DMS53 treated with DMSO at 0.1 percent for 48 hours (cell line): ENCODE measurements around the gene STT3B.
A peak's percentile ranks its signal among the peaks of the same experiment; 100 is the strongest.
"Not testable (repeated sequence)": the region's sequence is repeated elsewhere in the genome, so short reads cannot be mapped to it uniquely, and the experiment has no call there.

Experiments used
- DNase-seq: peaks from one replicate; lab custom pipeline; 2025; ENCODE audit not compliant: unreplicated experiment; lab: John Stamatoyannopoulos, UW

Gene STT3B

GRCh38 chr3:31532587-31533168 is at the start of gene STT3B:
Gene STT3B (plus strand): TSS chr3:31532925. CDS start chr3:31532999, 74 bp downstream.
- peak; percentile 9 for DNase-seq

- no peak for DNase-seq
These were observed 48.9 kb upstream of the STT3B start for GRCh38 chr3:31483776-31484175.

GRCh38 chr3:31485196-31485595 is 47.5 kb upstream of the STT3B start:
- DNase-seq: no peak

- DNase-seq: no peak
These were observed 45.7 kb upstream of the STT3B start for GRCh38 chr3:31486865-31487533.

GRCh38 chr3:31488475-31489017 is 44.2 kb upstream of the STT3B start:
- no peak for DNase-seq

- no peak for DNase-seq
These were observed 42.2 kb upstream of the STT3B start for GRCh38 chr3:31490502-31490901.

GRCh38 chr3:31491660-31492059 is 41.1 kb upstream of the STT3B start:
- DNase-seq: no peak

GRCh38 chr3:31493149-31493548 is 39.6 kb upstream of the STT3B start:
- DNase-seq: no peak

- no peak for DNase-seq
These were observed 36.6 kb upstream of the STT3B start for GRCh38 chr3:31495971-31496665.

- no peak for DNase-seq
These were observed 33.9 kb upstream of the STT3B start for GRCh38 chr3:31498791-31499190.

GRCh38 chr3:31499281-31499680 is 33.4 kb upstream of the STT3B start:
- no peak for DNase-seq

GRCh38 chr3:31502803-31503221 is 29.9 kb upstream of the STT3B start:
- no peak for DNase-seq

- no peak for DNase-seq
These were observed 29.3 kb upstream of the STT3B start for GRCh38 chr3:31503456-31503855.

GRCh38 chr3:31504230-31504629 is 28.5 kb upstream of the STT3B start:
- no peak for DNase-seq

GRCh38 chr3:31505371-31506048 is 27.2 kb upstream of the STT3B start:
- DNase-seq: no peak

GRCh38 chr3:31506515-31506914 is 26.2 kb upstream of the STT3B start:
- DNase-seq: not testable (repeated sequence)

GRCh38 chr3:31508452-31509146 is 24.1 kb upstream of the STT3B start:
- DNase-seq: no peak

GRCh38 chr3:31509147-31509728 is 23.5 kb upstream of the STT3B start:
- no peak for DNase-seq

- DNase-seq: no peak
These were observed 18.2 kb upstream of the STT3B start for GRCh38 chr3:31514570-31514969.

GRCh38 chr3:31515486-31516284 is 17.0 kb upstream of the STT3B start:
- DNase-seq: no peak
